ENCODE results near the gene P3H2.

- TF ChIP-seq CEBPB (IDR thresholded peaks at IDR 0.05; ENCODE audit: low read depth) (no peak), TCF7L2 (IDR thresholded peaks at IDR 0.05; ENCODE audit: borderline replicate concordance, extremely low read depth, insufficient read depth, insufficient read length) (no peak), POLR2A (IDR thresholded peaks at IDR 0.05; ENCODE audit: borderline replicate concordance, extremely low read depth, insufficient read depth, insufficient read length) (no peak), SRF (IDR thresholded peaks at IDR 0.05; ENCODE audit: low read depth) (no peak), CTCF (IDR thresholded peaks at IDR 0.05 in 2 of 3, conservative IDR thresholded peaks at IDR 0.05 in 1 of 3; ENCODE audit: borderline replicate concordance in 1 of 3, insufficient read depth in 1 of 3, low read depth in 2 of 3, low read length in 2 of 3) (no peak), ZNF274 (IDR thresholded peaks at IDR 0.05; ENCODE audit: low read depth, low read length) (no peak), EZH2 (IDR thresholded peaks at IDR 0.05) (no peak), YY1 (IDR thresholded peaks at IDR 0.05; ENCODE audit: extremely low read depth, insufficient replicate concordance, low read depth, low read length) (no peak), JUND (IDR thresholded peaks at IDR 0.05) (no peak), POLR2AphosphoS5 (IDR thresholded peaks at IDR 0.05; ENCODE audit: low read depth, low read length) (no peak)
These were observed 4.9 kb upstream of the P3H2 start for GRCh38 chr3:190125436-190126068.

Data from HCT116 (cell line).